ENCODE measurements around the gene APOA1. TPM values are rescaled to one million over a fixed set of nuclear protein-coding genes. Genes with fewer than 3 reads are reported as not detected.

Gene APOA1
- total and polyA plus RNA-seq, 10 of the 15 experiments (the other 5 are each of a cell fraction or from before 2014, with no cell fraction given): 0.10 to 2.4 (median 0.24) TPM; not detected in 3

DNA sequence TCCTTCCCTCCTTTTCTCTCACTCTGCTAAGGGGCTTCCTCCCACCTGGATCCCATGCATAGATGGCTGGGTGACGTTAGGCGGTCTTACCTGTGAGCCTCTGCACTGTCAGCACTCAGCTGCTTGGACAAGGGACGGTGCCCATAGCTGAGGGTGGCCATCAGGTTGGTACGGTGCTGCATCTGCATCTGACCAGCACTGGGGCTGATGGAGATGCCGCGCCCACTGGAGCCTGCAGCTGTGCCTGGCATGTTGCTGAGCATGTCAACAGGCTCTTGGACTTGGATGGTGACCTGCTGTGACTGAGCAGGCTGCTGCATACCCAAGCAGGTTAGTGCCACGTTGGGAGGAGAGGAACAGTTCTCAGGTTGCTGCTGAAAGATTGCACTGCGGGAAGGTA, 21.8 kb upstream of the APOA1 start:
- Histone ChIP-seq H3K4me2 (ENCODE audit: control insufficient read depth, insufficient read depth) (no peak overlapping the region), H3K79me2 (ENCODE audit: control insufficient read depth, insufficient read depth, low read length) (no peaks in the 10 kb centered on the region), H2AFZ (ENCODE audit: control insufficient read depth, low read depth, low read length) (no peak overlapping the region), H4K20me1 (ENCODE audit: control insufficient read depth, insufficient read depth) (no peaks in the 10 kb centered on the region), H3K36me3 (ENCODE audit: control insufficient read depth in 2 of 2, insufficient read depth in 2 of 2, low read length in 1 of 2) (peaks cover 9 to 11% of the 10 kb centered on the region in 2 experiments; a peak in 3 of 4 replicates), H3K27ac (ENCODE audit: control insufficient read depth, insufficient read depth) (no peak overlapping the region), H3K27me3 (replicated peaks in 1 of 2; ENCODE audit: control insufficient read depth in 2 of 2, insufficient read depth in 2 of 2, low read length in 1 of 2) (no peaks in the 10 kb centered on the region), H3K9ac (ENCODE audit: control insufficient read depth, insufficient read depth, low read length) (no peak overlapping the region), H3K4me3 (no peak overlapping the region), H3K4me1 (ENCODE audit: control insufficient read depth, insufficient read depth, low read length) (peaks cover 3% of the 10 kb centered on the region), H3K9me3 (replicated peaks; ENCODE audit: control insufficient read depth, insufficient read depth, low read length) (no peaks in the 10 kb centered on the region)
- ChIA-PET SMC1A (ENCODE audit: uncharacterized antibody, unreplicated experiment) (no interaction called here), RAD21 (ENCODE audit: unreplicated experiment) (interaction anchor here (1.8 kb wide), 1 partner anchor 23 kb away, joined by 4 read pairs; no protein-coding TSS in a partner anchor), CTCF (interaction anchor here (0.6 kb wide), 1 partner anchor 67 kb away, joined by 3 read pairs; no protein-coding TSS in a partner anchor), POLR2A (no interaction called here)
- no peak for DNase-seq (ENCODE audit: low read depth, low spot score)
- over 99% methylated on average over 8 of the region's 8 CpGs for WGBS (ENCODE audit: insufficient coverage, insufficient replicate concordance, low lambda C conversion rate, missing lambda C conversion rate)
- no TSS peak for BruUV-seq (replicated peaks)
- in situ Hi-C loops (cut with MboI): no loop called here
- no peak for ATAC-seq
- TF ChIP-seq, protein P1, sequence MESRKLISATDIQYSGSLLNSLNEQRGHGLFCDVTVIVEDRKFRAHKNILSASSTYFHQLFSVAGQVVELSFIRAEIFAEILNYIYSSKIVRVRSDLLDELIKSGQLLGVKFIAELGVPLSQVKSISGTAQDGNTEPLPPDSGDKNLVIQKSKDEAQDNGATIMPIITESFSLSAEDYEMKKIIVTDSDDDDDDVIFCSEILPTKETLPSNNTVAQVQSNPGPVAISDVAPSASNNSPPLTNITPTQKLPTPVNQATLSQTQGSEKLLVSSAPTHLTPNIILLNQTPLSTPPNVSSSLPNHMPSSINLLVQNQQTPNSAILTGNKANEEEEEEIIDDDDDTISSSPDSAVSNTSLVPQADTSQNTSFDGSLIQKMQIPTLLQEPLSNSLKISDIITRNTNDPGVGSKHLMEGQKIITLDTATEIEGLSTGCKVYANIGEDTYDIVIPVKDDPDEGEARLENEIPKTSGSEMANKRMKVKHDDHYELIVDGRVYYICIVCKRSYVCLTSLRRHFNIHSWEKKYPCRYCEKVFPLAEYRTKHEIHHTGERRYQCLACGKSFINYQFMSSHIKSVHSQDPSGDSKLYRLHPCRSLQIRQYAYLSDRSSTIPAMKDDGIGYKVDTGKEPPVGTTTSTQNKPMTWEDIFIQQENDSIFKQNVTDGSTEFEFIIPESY (IDR thresholded peaks at IDR 0.05): no peak
- TF ChIP-seq, protein P2, sequence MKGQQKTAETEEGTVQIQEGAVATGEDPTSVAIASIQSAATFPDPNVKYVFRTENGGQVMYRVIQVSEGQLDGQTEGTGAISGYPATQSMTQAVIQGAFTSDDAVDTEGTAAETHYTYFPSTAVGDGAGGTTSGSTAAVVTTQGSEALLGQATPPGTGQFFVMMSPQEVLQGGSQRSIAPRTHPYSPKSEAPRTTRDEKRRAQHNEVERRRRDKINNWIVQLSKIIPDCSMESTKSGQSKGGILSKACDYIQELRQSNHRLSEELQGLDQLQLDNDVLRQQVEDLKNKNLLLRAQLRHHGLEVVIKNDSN (IDR thresholded peaks at IDR 0.05; ENCODE audit: borderline replicate concordance, extremely low read length, insufficient read depth, low read depth, low read length): no peak
- TF ChIP-seq ZNF207 (IDR thresholded peaks at IDR 0.05; ENCODE audit: borderline replicate concordance): no peak
- no peak for TF ChIP-seq FOXK2 (IDR thresholded peaks at IDR 0.05)
- TF ChIP-seq GABPA (IDR thresholded peaks at IDR 0.05; ENCODE audit: low read depth): no peak
- TF ChIP-seq, protein P3, sequence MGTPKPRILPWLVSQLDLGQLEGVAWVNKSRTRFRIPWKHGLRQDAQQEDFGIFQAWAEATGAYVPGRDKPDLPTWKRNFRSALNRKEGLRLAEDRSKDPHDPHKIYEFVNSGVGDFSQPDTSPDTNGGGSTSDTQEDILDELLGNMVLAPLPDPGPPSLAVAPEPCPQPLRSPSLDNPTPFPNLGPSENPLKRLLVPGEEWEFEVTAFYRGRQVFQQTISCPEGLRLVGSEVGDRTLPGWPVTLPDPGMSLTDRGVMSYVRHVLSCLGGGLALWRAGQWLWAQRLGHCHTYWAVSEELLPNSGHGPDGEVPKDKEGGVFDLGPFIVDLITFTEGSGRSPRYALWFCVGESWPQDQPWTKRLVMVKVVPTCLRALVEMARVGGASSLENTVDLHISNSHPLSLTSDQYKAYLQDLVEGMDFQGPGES (IDR thresholded peaks at IDR 0.05): no peak
- TF ChIP-seq POLR2AphosphoS5 (IDR thresholded peaks at IDR 0.05; ENCODE audit: low read length): no peak
- TF ChIP-seq YBX1 (IDR thresholded peaks at IDR 0.05): no peak
- no peak for TF ChIP-seq WRNIP1 (IDR thresholded peaks at IDR 0.05; ENCODE audit: borderline replicate concordance, low read depth, low read length)
- no peak for TF ChIP-seq RAD51 (IDR thresholded peaks at IDR 0.05)
- TF ChIP-seq BMI1 (IDR thresholded peaks at IDR 0.05; ENCODE audit: borderline replicate concordance): no peak
- TF ChIP-seq ZZZ3 (IDR thresholded peaks at IDR 0.05; ENCODE audit: control insufficient read depth, insufficient read length, low read depth): no peak
- TF ChIP-seq EED (IDR thresholded peaks at IDR 0.05; ENCODE audit: low read depth): no peak
- TF ChIP-seq, protein P4, sequence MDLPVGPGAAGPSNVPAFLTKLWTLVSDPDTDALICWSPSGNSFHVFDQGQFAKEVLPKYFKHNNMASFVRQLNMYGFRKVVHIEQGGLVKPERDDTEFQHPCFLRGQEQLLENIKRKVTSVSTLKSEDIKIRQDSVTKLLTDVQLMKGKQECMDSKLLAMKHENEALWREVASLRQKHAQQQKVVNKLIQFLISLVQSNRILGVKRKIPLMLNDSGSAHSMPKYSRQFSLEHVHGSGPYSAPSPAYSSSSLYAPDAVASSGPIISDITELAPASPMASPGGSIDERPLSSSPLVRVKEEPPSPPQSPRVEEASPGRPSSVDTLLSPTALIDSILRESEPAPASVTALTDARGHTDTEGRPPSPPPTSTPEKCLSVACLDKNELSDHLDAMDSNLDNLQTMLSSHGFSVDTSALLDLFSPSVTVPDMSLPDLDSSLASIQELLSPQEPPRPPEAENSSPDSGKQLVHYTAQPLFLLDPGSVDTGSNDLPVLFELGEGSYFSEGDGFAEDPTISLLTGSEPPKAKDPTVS (IDR thresholded peaks at IDR 0.05; ENCODE audit: low read depth, low read length): no peak
- no peak for FAIRE-seq
- intact Hi-C loops (cut with micrococcal nuclease; ENCODE audit: unreplicated experiment): no loop called here
